ENCODE measurements around the gene RB1.

GRCh38 chr13:48488995-48489394 is 185.4 kb downstream of the RB1 start:
- no peak for TF ChIP-seq CTCF (IDR thresholded peaks at IDR 0.05)
- no peak for TF ChIP-seq RFX5 (IDR thresholded peaks at IDR 0.05)
- no peak for TF ChIP-seq CHD4 (IDR thresholded peaks at IDR 0.05; ENCODE audit: borderline replicate concordance)
- no peak for TF ChIP-seq PBX3 (IDR thresholded peaks at IDR 0.05)
- TF ChIP-seq ELK1 (IDR thresholded peaks at IDR 0.05; ENCODE audit: low read depth, low read length), result no peak
- no peak for TF ChIP-seq HDAC2 (IDR thresholded peaks at IDR 0.05)
- no peak for TF ChIP-seq RCOR1 (IDR thresholded peaks at IDR 0.05; ENCODE audit: low read depth, low read length)
- no peak for TF ChIP-seq EP300 (IDR thresholded peaks at IDR 0.05)
- no peak for TF ChIP-seq HOXB5 (CRISPR knock-in tag; IDR thresholded peaks at IDR 0.05)
- no peak for TF ChIP-seq MAX (IDR thresholded peaks at IDR 0.05)
- no peak for TF ChIP-seq KDM5A (IDR thresholded peaks at IDR 0.05)
- TF ChIP-seq BCL3 (IDR thresholded peaks at IDR 0.05), result no peak

Measured in A549 (cell line).